Smooth muscle cell (in vitro differentiated cells): ENCODE data around the gene FBXO41. TPM values are rescaled to one million over a fixed set of nuclear protein-coding genes. Genes with fewer than 3 reads are reported as not detected.

Experiments used
- DNase-seq: peaks from one replicate; lab custom pipeline; 2025; ENCODE audit not compliant: unreplicated experiment; lab: John Stamatoyannopoulos, UW
- H2AFZ ChIP-seq: fragments of 200-600 bp; sonication (generic); 2 replicates; pipeline ENCODE4 v1.6.0; 2016; ENCODE audit warnings: antibody characterized with exemption, low read depth, mild to moderate bottlenecking
- H3F3A ChIP-seq: fragments of 200-600 bp; sonication (generic); 2 replicates; pipeline ENCODE4 v1.6.0; 2017; ENCODE audit warnings: antibody characterized with exemption, low read depth
- H3K27ac ChIP-seq: fragments of 200-600 bp; sonication (generic); 2 replicates; pipeline ENCODE4 v1.5.1; 2016; ENCODE audit warnings: low read depth, mild to moderate bottlenecking
- H3K27me3 ChIP-seq: fragments of 200-600 bp; sonication (generic); 2 replicates; pipeline ENCODE4 v1.6.1; 2016; ENCODE audit warnings: low read depth, mild to moderate bottlenecking
- H3K36me3 ChIP-seq: fragments of 200-600 bp; sonication (generic); 2 replicates; pipeline ENCODE4 v1.5.1; 2016; ENCODE audit warnings: low read depth
- H3K4me1 ChIP-seq: fragments of 200-600 bp; sonication (generic); 2 replicates; pipeline ENCODE4 v1.5.1; 2016; ENCODE audit warnings: low read depth
- H3K4me2 ChIP-seq: fragments of 200-600 bp; sonication (generic); 2 replicates; pipeline ENCODE4 v1.6.0; 2016; ENCODE audit warnings: mild to moderate bottlenecking
- H3K4me3 ChIP-seq: fragments of 200-600 bp; sonication (generic); 2 replicates; pipeline ENCODE4 v1.5.1; 2016; ENCODE audit warnings: mild to moderate bottlenecking
- H3K79me2 ChIP-seq: fragments of 200-600 bp; sonication (generic); 2 replicates; pipeline ENCODE4 v1.6.0; 2016; ENCODE audit warnings: low read depth, mild to moderate bottlenecking
- H3K9ac ChIP-seq: fragments of 200-600 bp; sonication (generic); 2 replicates; pipeline ENCODE4 v1.6.0; 2016; ENCODE audit warnings: low read depth
- H3K9me3 ChIP-seq: fragments of 200-600 bp; sonication (generic); replicated peaks from 2 replicates; pipeline ENCODE4 v1.5.1; 2016; ENCODE audit warnings: low read depth
- H4K20me1 ChIP-seq: fragments of 200-600 bp; sonication (generic); 2 replicates; pipeline ENCODE4 v1.6.0; 2016; ENCODE audit warnings: low read depth
- CTCF ChIP-seq: fragments of 200-600 bp; sonication (generic); IDR thresholded peaks from 2 replicates; pipeline ENCODE4 v1.5.1; 2017; ENCODE audit warnings: borderline replicate concordance, mild to moderate bottlenecking, antibody characterized with exemption; ENCODE audit not compliant: insufficient read depth, poor library complexity, severe bottlenecking
- WGBS: methylation state at CpG from one replicate; pipeline ENCODE4 v1.1.7; 2016; ENCODE audit warnings: low lambda C conversion rate; 5-methylcytosine and 5-hydroxymethylcytosine counted together
- polyA plus RNA-seq: library from polyadenylated mRNA; unstranded; fragments of >200 nt; fragmentation: Nextera tagmentation; extraction: Ambion mirVana; gene quantifications from 2 replicates; pipeline ENCODE4 v1.2.1, GENCODE V29; 2016
- total RNA-seq: library from RNA; depleted of rRNA; stranded (reverse); fragments of >200 nt; gene quantifications from 2 replicates; pipeline ENCODE4 v1.2.3, GENCODE V29; 2014

The FBXO41 gene
- total and polyA plus RNA-seq, 2 experiments from 2014 or later = 1.00 to 1.2 TPM

- Histone ChIP-seq H2AFZ (no peak overlapping the region), H3K9ac (no peak overlapping the region), H3K4me3 (no peak overlapping the region), H3K36me3 (no peaks in the 10 kb centered on the region), H3K79me2 (no peaks in the 10 kb centered on the region), H4K20me1 (no peaks in the 10 kb centered on the region), H3K9me3 (no peaks in the 10 kb centered on the region), H3K4me1 (no peaks in the 10 kb centered on the region), H3K27ac (no peak overlapping the region), H3K4me2 (no peak overlapping the region), H3F3A (no peaks in the 10 kb centered on the region), H3K27me3 (peaks cover 100% of the 10 kb centered on the region)
- WGBS = 60% methylated on average over 6 of the region's 6 CpGs
- DNase-seq = no peak
- peak; percentile 41 for TF ChIP-seq CTCF
Observed at GRCh38 chr2:73290049-73290839, 6.0 kb upstream of the FBXO41 start.

- H3K79me2 ChIP-seq = no peaks in the 10 kb centered on the region
- no peaks in the 10 kb centered on the region for H4K20me1 ChIP-seq
- no peak overlapping the region for H3K9ac ChIP-seq
- no peak overlapping the region for H2AFZ ChIP-seq
- no peak overlapping the region for H3K27ac ChIP-seq
- TF ChIP-seq CTCF = no peak
- H3K4me2 ChIP-seq = no peak overlapping the region
- no peaks in the 10 kb centered on the region for H3F3A ChIP-seq
- H3K4me1 ChIP-seq = no peaks in the 10 kb centered on the region
- no peaks in the 10 kb centered on the region for H3K9me3 ChIP-seq
- peaks cover 98% of the 10 kb centered on the region for H3K27me3 ChIP-seq
- no peak for DNase-seq
- H3K36me3 ChIP-seq = no peaks in the 10 kb centered on the region
- no peak overlapping the region for H3K4me3 ChIP-seq
Observed at GRCh38 chr2:73289304-73289703, 5.0 kb upstream of the FBXO41 start.

- no peak overlapping the region for H3K27ac ChIP-seq
- no peak overlapping the region for H3K4me2 ChIP-seq
- H3K27me3 ChIP-seq = peaks cover 67% of the 10 kb centered on the region
- H3K4me1 ChIP-seq = no peaks in the 10 kb centered on the region
- H3F3A ChIP-seq = no peaks in the 10 kb centered on the region
- no peak overlapping the region for H3K9ac ChIP-seq
- no peaks in the 10 kb centered on the region for H3K9me3 ChIP-seq
- no peak overlapping the region for H2AFZ ChIP-seq
- WGBS = 93% methylated on average over 3 of the region's 3 CpGs
- H3K79me2 ChIP-seq = no peaks in the 10 kb centered on the region
- H3K4me3 ChIP-seq = no peak overlapping the region
- DNase-seq = no peak
- no peaks in the 10 kb centered on the region for H3K36me3 ChIP-seq
- H4K20me1 ChIP-seq = no peaks in the 10 kb centered on the region
- TF ChIP-seq CTCF = no peak
Observed at GRCh38 chr2:73286134-73286655, 1.9 kb upstream of the FBXO41 start.
